ENCODE measurements around the gene ABAT. TPM values are rescaled to one million over a fixed set of nuclear protein-coding genes. Genes with fewer than 3 reads are reported as not detected.

The ABAT gene
- total RNA-seq, 2 donors from 2014 or later: 9.3 to 9.8 TPM

GRCh38 chr16:8677481-8677880 lies 3.1 kb downstream of the ABAT start:
- H3K27ac ChIP-seq: no peak overlapping the region
- DNase-seq (ENCODE audit: low spot score) (no peak), ATAC-seq (ENCODE audit: insufficient number of reproducible peaks, low FRiP score, low read depth) (no peak)
- H3K4me3 ChIP-seq: no peak overlapping the region
- H3K27me3 ChIP-seq (replicated peaks; ENCODE audit: insufficient read depth): no peaks in the 10 kb centered on the region
- no peaks in the 10 kb centered on the region for H3K36me3 ChIP-seq
- peaks cover 5 to 12% of the 10 kb centered on the region in 2 donors for H3K4me1 ChIP-seq (ENCODE audit: control insufficient read depth in 1 of 2, low read depth in 2 of 2)
- no peaks in the 10 kb centered on the region for H3K9me3 ChIP-seq
- TF ChIP-seq, protein P1, sequence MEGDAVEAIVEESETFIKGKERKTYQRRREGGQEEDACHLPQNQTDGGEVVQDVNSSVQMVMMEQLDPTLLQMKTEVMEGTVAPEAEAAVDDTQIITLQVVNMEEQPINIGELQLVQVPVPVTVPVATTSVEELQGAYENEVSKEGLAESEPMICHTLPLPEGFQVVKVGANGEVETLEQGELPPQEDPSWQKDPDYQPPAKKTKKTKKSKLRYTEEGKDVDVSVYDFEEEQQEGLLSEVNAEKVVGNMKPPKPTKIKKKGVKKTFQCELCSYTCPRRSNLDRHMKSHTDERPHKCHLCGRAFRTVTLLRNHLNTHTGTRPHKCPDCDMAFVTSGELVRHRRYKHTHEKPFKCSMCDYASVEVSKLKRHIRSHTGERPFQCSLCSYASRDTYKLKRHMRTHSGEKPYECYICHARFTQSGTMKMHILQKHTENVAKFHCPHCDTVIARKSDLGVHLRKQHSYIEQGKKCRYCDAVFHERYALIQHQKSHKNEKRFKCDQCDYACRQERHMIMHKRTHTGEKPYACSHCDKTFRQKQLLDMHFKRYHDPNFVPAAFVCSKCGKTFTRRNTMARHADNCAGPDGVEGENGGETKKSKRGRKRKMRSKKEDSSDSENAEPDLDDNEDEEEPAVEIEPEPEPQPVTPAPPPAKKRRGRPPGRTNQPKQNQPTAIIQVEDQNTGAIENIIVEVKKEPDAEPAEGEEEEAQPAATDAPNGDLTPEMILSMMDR (IDR thresholded peaks at IDR 0.05): no peak

- no peaks in the 10 kb centered on the region for H3K9me3 ChIP-seq
- H3K4me3 ChIP-seq: no peak overlapping the region
- TF ChIP-seq, protein P1 (IDR thresholded peaks at IDR 0.05): no peak
- no peak overlapping the region for H3K27ac ChIP-seq
- peaks cover 5 to 12% of the 10 kb centered on the region in 2 donors for H3K4me1 ChIP-seq (ENCODE audit: control insufficient read depth in 1 of 2, low read depth in 2 of 2)
- DNase-seq (ENCODE audit: low spot score) (no peak), ATAC-seq (ENCODE audit: insufficient number of reproducible peaks, low FRiP score, low read depth) (no peak)
- no peaks in the 10 kb centered on the region for H3K36me3 ChIP-seq
- no peaks in the 10 kb centered on the region for H3K27me3 ChIP-seq (replicated peaks; ENCODE audit: insufficient read depth)
Observed at GRCh38 chr16:8678068-8678927, 3.9 kb downstream of the ABAT start.

GRCh38 chr16:8679151-8679550 lies 4.7 kb downstream of the ABAT start:
- Histone ChIP-seq H3K36me3 (no peaks in the 10 kb centered on the region), H3K4me1 (ENCODE audit: control insufficient read depth in 1 of 2, low read depth in 2 of 2) (peaks cover 5 to 12% of the 10 kb centered on the region in 2 donors), H3K27ac (no peak overlapping the region), H3K4me3 (no peak overlapping the region), H3K9me3 (no peaks in the 10 kb centered on the region), H3K27me3 (replicated peaks; ENCODE audit: insufficient read depth) (no peaks in the 10 kb centered on the region)
- TF ChIP-seq, protein P1 (IDR thresholded peaks at IDR 0.05): no peak
- no peak for DNase-seq (ENCODE audit: low spot score)
- no peak for ATAC-seq (ENCODE audit: insufficient number of reproducible peaks, low FRiP score, low read depth)

DNA sequence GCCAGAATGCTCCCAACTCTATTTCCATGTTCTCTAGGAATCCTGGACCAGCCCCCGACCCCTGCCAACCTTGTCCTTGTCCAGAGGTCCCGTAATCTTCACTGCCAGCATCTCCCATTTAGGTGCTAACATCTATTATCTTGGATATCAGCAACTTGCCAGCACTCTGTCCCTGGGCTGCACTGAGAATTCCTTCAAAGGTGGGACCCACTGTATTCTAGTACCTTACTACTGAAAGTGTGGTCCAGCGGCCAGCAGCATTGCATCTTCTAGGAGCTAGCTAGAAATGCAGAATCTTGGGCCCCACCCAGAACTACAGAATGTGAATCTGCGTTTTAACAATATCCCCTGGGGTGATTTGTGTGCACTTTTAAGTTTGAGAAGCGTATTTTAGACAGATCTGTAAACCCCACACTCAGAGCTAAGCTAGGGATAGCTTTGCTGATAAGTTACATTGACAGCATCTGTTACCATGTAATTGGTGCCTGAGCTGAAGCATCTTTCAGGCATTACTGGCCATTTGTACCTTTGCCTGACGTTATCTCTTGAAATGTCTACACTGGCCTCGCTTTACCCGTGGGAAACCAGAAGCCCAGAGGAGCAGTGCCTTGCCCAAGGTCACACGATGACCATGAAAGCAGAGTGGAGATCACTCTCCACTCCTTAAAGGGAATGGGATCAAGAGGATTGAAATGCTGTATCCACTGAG lies 8.3 kb downstream of the ABAT start:
- no peak for ATAC-seq (ENCODE audit: insufficient number of reproducible peaks, low FRiP score, low read depth)
- Histone ChIP-seq H3K9me3 (no peaks in the 10 kb centered on the region), H3K27me3 (replicated peaks; ENCODE audit: insufficient read depth) (no peaks in the 10 kb centered on the region)

DNA sequence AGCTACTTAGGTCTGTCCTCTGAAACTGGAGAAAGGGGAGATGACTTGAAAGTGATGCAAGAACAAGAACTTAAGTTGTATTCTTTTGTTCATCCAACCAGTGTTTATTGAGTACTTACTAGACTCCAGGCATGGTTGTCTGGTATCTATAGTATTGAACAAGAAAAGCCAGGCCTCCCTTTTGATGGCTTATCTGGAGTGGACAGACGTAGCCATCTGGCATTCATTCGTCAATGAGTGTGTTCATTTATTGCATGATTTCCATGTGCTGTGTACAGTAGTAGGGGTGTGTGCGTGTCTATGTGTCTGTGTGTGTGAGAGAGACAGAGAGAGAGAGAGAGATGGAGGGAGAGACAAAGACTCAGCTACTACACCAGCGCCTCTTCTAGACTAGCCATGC lies 9.2 kb downstream of the ABAT start:
- no peak for ATAC-seq (ENCODE audit: insufficient number of reproducible peaks, low FRiP score, low read depth)
- H3K4me3 ChIP-seq: no peak overlapping the region
- DNase-seq (ENCODE audit: low spot score): no peak
- H3K27ac ChIP-seq: no peak overlapping the region
- H3K27me3 ChIP-seq (replicated peaks; ENCODE audit: insufficient read depth): no peaks in the 10 kb centered on the region
- H3K4me1 ChIP-seq (ENCODE audit: control insufficient read depth in 1 of 2, low read depth in 2 of 2): no peaks in the 10 kb centered on the region
- H3K9me3 ChIP-seq: no peaks in the 10 kb centered on the region
- TF ChIP-seq, protein P1 (IDR thresholded peaks at IDR 0.05): no peak
- H3K36me3 ChIP-seq: no peaks in the 10 kb centered on the region

More for the DNA sequence above, 8.3 kb downstream of the ABAT start:
- Histone ChIP-seq H3K27ac (no peak overlapping the region), H3K4me3 (no peak overlapping the region), H3K36me3 (no peaks in the 10 kb centered on the region), H3K4me1 (ENCODE audit: control insufficient read depth in 1 of 2, low read depth in 2 of 2) (no peaks in the 10 kb centered on the region)
- DNase-seq (ENCODE audit: low spot score): no peak
- TF ChIP-seq, protein P1 (IDR thresholded peaks at IDR 0.05): no peak
